Cerebellar cortex (tissue), 1 donor: Measurements from ENCODE around the gene ATP13A5.

Experiments
- DNase-seq: peaks from one replicate; pipeline ENCODE4 v3.0.0-alpha.2; 2015; ENCODE audit warnings: low spot score

ATP13A5 gene

GRCh38 chr3:193347521-193348501, 30.7 kb downstream of the ATP13A5 start:
- DNase-seq = peak; percentile 19

- no peak for DNase-seq
Measured at GRCh38 chr3:193346259-193346658, 32.3 kb downstream of the ATP13A5 start.

DNA sequence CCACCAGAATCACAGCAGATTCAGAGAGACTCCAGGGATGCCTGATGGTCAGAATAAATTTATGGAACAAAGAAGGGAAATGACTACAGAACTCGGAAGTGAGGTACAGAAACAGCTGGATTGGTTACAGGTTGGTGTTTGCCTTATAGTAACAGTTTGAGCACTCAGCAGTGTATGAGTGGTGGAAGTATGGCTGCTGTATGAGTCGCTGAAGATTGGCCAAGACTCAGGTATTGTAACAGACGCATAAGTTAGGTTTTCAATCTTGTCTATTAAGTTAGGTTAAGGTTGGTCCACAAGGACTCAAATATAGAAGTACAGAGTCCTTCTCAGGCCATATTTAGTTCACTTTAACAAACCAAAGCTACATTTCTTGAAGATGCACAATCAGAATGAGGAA, 33.1 kb downstream of the ATP13A5 start:
- no peak for DNase-seq

DNA sequence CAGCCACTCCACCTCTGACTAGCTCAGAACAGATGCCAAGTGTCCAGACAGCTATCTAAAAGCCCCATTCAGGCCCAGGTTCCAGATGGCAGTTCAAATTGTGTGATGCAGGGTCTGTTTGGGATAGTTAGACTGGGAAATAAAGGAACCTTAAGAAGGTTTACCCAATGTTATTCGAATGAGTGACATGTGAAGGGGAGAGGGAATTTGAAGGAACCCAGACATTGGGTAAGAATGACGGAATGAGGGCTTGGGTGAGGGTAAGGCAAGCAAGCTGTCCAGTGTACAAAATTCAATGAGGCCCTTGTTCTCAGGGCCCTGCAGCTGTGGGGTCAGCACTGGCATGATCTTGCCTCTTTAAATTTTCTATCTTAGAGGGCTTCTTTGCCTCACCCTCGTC, 34.1 kb downstream of the ATP13A5 start:
- no peak for DNase-seq

DNA sequence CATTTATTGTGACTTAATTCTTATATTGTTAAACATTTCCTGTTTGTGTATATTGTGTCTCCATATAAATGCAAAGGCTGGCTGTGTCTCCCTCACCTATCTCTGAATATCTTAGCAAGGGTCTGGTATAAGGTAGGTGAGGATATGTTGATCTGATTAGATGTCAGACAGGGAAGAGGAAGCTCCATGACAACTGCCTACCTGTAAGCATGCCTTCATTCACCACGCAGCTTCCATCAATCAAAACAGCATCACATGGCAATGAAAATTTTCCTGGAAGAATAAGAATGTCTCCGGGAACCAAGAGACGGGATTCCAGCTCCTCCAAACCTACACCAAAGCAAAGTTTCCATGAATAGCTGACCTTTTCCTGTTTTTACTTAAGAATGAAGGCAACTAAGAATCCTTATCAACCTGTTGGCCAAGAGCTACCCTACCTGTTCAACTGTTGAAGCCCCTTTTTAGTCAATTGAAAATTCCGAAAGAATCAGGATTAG, 34.8 kb downstream of the ATP13A5 start:
- no peak for DNase-seq

- DNase-seq = no peak
Measured at GRCh38 chr3:193342551-193342950, 36.0 kb downstream of the ATP13A5 start.

- no peak for DNase-seq
Measured at GRCh38 chr3:193335031-193335430, 43.5 kb downstream of the ATP13A5 start.

- DNase-seq = no peak
Measured at GRCh38 chr3:193333229-193333628, 45.3 kb downstream of the ATP13A5 start.

DNA sequence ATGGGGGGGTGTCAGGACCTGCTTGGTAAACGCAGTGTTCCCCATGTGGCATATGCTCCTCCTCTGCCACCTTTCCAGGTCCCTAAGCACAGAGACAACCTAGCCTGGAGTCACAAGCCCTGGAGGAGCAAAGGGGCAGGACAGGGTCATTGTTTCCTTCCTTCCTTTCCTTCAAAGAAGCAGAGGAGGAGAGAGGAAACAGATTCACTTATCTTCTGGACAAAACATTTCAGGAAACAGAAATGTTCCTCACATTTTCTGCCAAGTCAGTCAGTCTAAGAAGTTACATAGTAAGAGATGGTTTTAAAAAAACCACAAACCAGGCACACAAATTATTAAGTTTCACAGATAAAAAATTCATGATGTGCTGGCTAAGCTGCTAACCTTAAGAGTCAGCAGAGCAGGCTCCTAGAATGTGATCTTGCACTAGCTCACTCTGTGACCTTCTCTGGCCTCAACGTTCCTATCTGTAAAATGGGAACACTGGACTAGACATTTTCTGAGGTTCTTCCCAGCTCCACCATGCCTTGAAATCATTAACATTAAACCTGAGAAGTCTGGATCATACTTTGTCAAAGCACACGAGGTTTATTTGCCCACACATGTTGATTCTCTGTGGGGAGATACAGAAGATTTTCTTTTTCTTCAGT, 47.9 kb downstream of the ATP13A5 start:
- DNase-seq = no peak

DNA sequence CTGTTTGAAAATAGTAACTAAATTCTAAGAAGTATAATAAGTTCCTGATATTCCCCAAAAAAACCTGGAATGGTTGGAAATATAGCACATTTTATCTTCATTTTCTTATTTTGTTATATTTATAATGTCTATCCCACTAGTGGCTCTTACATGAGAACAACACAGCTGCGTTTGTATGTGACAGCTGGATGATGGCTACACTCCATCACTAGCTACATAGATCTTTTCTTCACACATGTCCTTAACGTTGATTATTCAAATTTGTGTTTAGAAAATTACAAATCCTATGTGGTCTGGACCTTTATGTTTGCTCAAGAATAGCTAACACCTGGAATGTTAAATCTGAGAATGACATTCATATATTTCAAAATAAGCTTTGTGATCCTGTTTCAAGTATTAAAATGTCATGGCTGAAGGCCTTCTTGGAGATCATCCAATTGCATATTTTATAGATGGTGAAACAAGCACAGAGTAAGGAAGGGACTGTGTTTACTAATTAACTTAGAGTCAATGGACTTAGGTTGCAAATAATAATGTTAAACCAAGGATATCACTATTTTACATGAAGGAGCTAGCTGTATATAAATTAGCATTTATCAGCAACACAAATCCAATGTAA, 60.8 kb downstream of the ATP13A5 start:
- no peak for DNase-seq

DNA sequence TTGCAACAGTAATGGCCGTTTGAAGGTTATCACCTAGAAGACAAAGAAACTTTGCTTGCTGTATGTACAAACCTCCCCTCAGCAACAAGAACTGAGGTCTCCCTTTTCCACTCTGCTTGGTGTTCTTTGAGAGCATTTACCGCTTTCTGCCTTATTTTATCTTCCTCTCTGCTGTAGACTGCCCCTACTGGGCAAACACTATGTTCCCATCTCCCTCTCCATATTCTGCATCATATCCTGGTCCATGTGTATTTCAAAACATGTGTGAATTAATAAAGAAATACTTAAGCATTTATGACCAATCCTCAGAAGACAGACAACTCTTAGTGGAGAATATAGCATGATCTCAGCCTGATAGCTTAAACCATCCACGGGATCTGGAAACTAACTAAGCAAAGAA, 64.4 kb downstream of the ATP13A5 start:
- no peak for DNase-seq

DNA sequence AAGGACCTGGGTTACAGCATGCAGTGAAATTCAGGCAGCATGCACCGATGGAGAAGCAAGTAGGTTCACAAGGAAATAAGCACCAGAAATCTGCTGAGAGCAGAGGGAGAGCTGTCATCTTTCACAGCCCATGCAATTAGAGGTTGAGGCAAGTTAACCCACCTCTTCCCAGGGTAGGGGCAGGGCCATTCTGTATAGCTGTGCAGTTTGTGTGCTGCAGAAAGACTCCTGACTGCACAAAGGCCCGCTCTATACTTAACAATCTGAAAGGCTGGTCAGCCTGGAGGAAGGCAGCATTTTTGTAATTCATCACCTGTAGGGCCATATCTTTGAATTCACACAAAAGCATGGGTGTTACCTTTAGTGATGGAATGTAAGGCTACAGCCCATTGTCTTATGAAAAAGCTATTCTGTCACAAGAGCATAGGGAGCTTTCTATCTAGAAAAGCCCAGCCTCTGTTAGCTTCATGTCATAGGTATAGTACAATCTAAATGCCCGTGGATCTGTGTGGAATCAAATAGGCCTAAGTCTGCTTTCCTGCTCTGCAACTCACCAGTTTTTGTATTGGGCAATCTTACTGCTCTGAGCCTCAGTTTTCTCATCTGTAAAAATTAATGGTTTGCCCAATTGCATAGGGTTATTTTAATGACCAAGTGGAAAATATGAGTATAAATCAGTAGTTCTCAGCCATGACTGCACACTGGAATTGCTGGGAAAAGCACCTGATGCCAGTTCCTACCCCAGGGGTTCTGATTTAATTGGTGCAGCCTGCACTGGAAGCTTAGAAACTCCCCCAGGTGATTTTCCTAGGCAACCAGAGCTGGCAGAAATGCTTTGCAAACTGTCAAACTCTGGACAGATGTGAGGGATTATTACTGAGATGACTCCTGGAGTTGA, 65.2 kb downstream of the ATP13A5 start:
- no peak for DNase-seq

- DNase-seq = no peak
Measured at GRCh38 chr3:193310914-193311723, 67.4 kb downstream of the ATP13A5 start.

DNA sequence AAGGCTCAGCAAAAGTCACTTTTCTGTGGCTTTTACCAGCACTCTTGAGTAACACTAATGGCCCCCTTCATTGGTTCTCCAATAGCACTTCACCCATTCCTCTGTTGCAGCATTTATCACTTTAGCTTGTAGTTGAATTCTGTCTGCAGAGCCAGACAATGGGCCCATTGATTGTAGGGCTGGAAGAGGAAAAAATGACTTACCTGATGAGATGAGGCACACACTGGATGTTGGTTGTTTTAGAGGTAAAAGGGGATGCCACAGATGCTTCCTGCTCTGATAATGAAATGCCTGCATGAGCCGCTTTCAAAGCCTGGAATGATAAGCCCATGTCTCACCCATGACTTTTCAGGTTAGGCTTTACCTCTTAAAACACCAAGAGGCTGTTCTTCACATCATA, 73.2 kb downstream of the ATP13A5 start:
- DNase-seq = no peak

DNA sequence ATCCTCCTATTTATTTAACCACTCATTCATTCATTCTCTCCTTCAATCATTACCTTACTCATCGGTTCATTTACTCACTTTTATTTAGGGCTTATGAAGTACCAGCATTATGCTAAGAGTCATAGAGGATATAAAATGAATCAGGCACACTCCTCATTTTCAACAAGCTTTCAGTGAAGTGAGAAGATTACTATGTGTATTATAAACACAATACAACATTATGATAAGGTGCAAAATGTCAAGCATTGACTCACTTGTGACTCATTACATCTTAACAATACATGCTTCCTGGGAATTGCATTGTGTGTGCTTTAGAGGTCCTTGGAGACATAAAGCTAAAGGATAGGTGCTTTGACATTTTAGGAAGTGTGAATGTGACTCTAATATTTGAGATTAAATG, 77.1 kb downstream of the ATP13A5 start:
- no peak for DNase-seq

GRCh38 chr3:193297421-193297820, 81.1 kb downstream of the ATP13A5 start:
- no peak for DNase-seq

- no peak for DNase-seq
Measured at GRCh38 chr3:193295985-193296384, 82.6 kb downstream of the ATP13A5 start.

- no peak for DNase-seq
Measured at GRCh38 chr3:193292386-193292785, 86.2 kb downstream of the ATP13A5 start.

DNA sequence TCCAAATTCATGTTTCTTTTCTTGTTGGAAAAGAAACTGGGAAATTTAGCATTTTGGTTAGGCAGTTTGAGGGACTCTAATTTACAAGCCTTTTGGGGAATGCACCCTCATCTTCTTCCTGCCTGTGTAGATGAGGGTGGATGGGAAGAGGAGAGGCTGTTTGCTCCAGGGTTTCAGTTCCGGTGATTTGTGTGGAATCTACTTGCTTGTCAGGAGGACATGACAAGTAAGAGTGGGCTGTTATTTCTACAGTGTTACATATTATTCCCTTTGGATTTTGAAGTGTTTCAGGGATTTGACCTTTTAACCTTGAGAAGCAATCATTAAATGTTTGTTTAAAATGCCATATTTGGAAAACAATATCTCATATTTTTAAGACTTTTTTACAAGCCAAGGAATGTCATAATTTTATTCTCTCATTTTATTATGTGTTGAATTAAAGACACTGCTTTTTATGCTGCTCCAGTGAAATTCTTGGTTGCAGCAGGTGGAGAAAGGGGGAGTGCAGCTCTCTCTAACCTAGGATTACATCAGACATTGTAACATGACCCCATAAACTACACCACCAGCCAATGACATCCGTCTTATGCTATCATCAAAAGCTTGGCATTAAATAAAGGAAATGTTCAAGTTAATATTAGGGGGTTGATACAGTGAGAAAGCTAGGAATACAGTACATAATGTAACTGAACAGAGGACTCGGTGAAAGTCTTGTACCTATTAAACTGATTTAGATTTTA, 107.3 kb downstream of the ATP13A5 start:
- no peak for DNase-seq

DNA sequence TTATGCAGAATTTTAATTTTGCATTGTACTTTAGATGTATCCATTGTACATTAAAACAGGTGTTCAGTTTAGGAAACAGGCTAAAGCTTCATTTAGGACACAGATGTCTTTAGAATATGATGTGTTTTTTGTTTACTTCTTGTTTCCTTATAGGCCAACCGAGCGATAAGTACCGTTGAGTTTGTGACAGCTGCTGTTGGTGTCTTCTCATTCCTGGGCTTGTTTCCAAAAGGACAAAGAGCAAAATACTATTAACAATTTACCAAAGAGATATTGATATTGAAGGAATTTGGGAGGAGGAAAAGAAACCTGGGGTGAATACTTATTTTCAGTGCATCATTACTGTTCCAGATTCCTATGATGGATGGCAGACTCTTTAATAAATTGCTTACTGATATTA, 108.1 kb downstream of the ATP13A5 start:
- no peak for DNase-seq
